Neuronal stem cell (in vitro differentiated cells): Measurements from ENCODE around the gene KCNK10.

Experiments used
- DNase-seq: peaks from one replicate; pipeline ENCODE4 v3.0.0-alpha.2; 2013; ENCODE audit warnings: low spot score
- H2AFZ ChIP-seq: one replicate; pipeline ENCODE4 v1.6.1; 2013; ENCODE audit warnings: mild to moderate bottlenecking, low read length, inconsistent platforms
- H2AK5ac ChIP-seq: 2 replicates; pipeline ENCODE4 v1.6.1; 2013; ENCODE audit warnings: low read depth, mild to moderate bottlenecking, inconsistent platforms, low read length, moderate library complexity, mixed read lengths
- H2BK120ac ChIP-seq: 2 replicates; pipeline ENCODE4 v1.6.1; 2013; ENCODE audit warnings: low read depth, mild to moderate bottlenecking, inconsistent platforms, low read length, moderate library complexity, mixed read lengths
- H2BK12ac ChIP-seq: one replicate; pipeline ENCODE4 v1.6.1; 2013; ENCODE audit warnings: low read length, inconsistent platforms
- H2BK15ac ChIP-seq: 2 replicates; pipeline ENCODE4 v1.6.1; 2013; ENCODE audit warnings: mild to moderate bottlenecking, low read length, inconsistent platforms, mixed read lengths
- H2BK5ac ChIP-seq: one replicate; pipeline ENCODE4 v1.6.1; 2013; ENCODE audit warnings: inconsistent platforms, mild to moderate bottlenecking, low read length, moderate library complexity
- H3K14ac ChIP-seq: one replicate; pipeline ENCODE4 v1.6.1; 2013; ENCODE audit warnings: low read length, inconsistent platforms
- H3K18ac ChIP-seq: 2 replicates; pipeline ENCODE4 v1.6.1; 2013; ENCODE audit warnings: low read length, inconsistent platforms
- H3K23ac ChIP-seq: 2 replicates; pipeline ENCODE4 v1.6.1; 2013; ENCODE audit warnings: low read depth, mild to moderate bottlenecking, mixed read lengths, low read length, inconsistent platforms; ENCODE audit not compliant: poor library complexity
- H3K27ac ChIP-seq: replicated peaks from 3 replicates; pipeline ENCODE4 v1.5.1; 2013; ENCODE audit warnings: low read length, inconsistent platforms
- H3K27me3 ChIP-seq, 3 experiments: 2 replicates each; pipeline ENCODE4 v1.6.1; 2013; ENCODE audit warnings: low read length in 3 of 3, mild to moderate bottlenecking in 2 of 3, inconsistent platforms in 1 of 3, low read depth in 1 of 3, mixed read lengths in 1 of 3, moderate library complexity in 1 of 3; ENCODE audit not compliant: control insufficient read depth in 3 of 3, insufficient read depth in 3 of 3
- H3K36me3 ChIP-seq, 2 donors: replicated peaks in 1 of 2; 2 replicates each; pipeline ENCODE4 v1.6.1; 2013; ENCODE audit warnings: low read length in 2 of 2; ENCODE audit not compliant: control insufficient read depth in 2 of 2, insufficient read depth in 2 of 2
- H3K4ac ChIP-seq: 2 replicates; pipeline ENCODE4 v1.6.1; 2013; ENCODE audit warnings: inconsistent platforms, mild to moderate bottlenecking, low read length, moderate library complexity
- H3K4me1 ChIP-seq, 2 donors: 1 replicate in 1 of 2; 2 replicates in 1 of 2; pipeline ENCODE4 v1.6.1; 2013; ENCODE audit warnings: low read length in 2 of 2, low read depth in 1 of 2; ENCODE audit not compliant: control insufficient read depth in 2 of 2, insufficient read depth in 1 of 2
- H3K4me2 ChIP-seq: one replicate; pipeline ENCODE4 v1.6.1; 2013; ENCODE audit warnings: mild to moderate bottlenecking, low read length, inconsistent platforms; ENCODE audit not compliant: insufficient read depth, poor library complexity, severe bottlenecking
- H3K4me3 ChIP-seq, 2 donors: 2 replicates each; pipeline ENCODE4 v1.5.1; 2013; ENCODE audit warnings: low read length in 2 of 2, mild to moderate bottlenecking in 2 of 2, inconsistent platforms in 1 of 2, moderate library complexity in 1 of 2
- H3K79me1 ChIP-seq: one replicate; pipeline ENCODE4 v1.6.1; 2013; ENCODE audit warnings: low read depth, mild to moderate bottlenecking, inconsistent platforms, low read length, moderate library complexity
- H3K9ac ChIP-seq: one replicate; pipeline ENCODE4 v1.6.1; 2013; ENCODE audit warnings: mild to moderate bottlenecking, low read depth, low read length, inconsistent platforms; ENCODE audit not compliant: poor library complexity
- H3K9me3 ChIP-seq, 2 donors: replicated peaks in 1 of 2; 2 replicates each; pipeline versions ENCODE3 to v1.6.1; 2013; ENCODE audit warnings: low read length in 2 of 2, mild to moderate bottlenecking in 2 of 2, inconsistent platforms in 1 of 2, low read depth in 1 of 2, mixed read lengths in 1 of 2, moderate library complexity in 1 of 2; ENCODE audit not compliant: control insufficient read depth in 2 of 2, insufficient read depth in 1 of 2
- H4K8ac ChIP-seq: one replicate; pipeline ENCODE4 v1.6.1; 2013; ENCODE audit warnings: low read depth, mild to moderate bottlenecking, inconsistent platforms, low read length, moderate library complexity
- H4K91ac ChIP-seq: one replicate; pipeline ENCODE4 v1.6.1; 2013; ENCODE audit warnings: low read length, low read depth, mild to moderate bottlenecking, inconsistent platforms; ENCODE audit not compliant: poor library complexity
- WGBS, 2 donors: extraction: QIAGEN DNeasy Blood & Tissue Kit; methylation state at CpG; one replicate each; pipeline ENCODE4 v1.1.7; 2013; ENCODE audit warnings: missing lambda C conversion rate in 2 of 2, mixed read lengths in 1 of 2; ENCODE audit not compliant: insufficient read length in 2 of 2, insufficient replicate concordance in 1 of 2; ENCODE audit errors: extremely low coverage in 2 of 2; 5-methylcytosine and 5-hydroxymethylcytosine counted together

The KCNK10 gene

DNA sequence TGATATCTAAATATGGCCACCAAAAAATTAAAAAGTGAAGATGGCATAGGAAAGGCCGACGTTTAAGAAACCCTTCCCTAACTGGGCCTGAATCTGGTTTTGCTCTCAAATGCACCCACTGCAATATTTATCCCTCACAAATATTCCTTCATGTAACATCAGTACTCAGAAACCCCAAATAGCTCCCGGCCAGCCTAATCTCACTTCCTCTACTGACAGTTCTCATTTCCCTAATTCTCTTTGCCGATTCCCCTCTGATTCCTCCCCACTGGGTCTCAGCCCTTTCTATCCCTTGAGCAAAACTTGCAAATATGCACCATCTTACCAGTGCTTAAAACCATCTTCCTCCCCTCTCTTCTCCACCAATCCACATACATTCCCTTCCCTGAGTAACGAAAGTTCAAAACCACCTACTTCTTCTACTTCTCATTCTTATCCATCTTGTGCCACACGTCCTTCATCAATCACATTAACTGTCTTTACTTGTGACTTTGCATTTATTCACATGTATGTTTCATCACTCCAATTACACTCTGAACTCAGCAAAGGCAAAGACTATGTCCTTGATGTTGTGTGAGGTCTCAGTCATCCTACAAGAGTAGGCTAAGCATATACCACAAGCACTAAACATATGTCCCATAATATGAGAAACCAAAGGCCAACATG, 23.1 kb downstream of the KCNK10 start:
- WGBS, 2 donors = 100% methylated on average over 2 of the region's 6 CpGs
- H2BK12ac ChIP-seq = no peak overlapping the region
- no peak overlapping the region for H2BK5ac ChIP-seq
- no peak overlapping the region for H2BK15ac ChIP-seq
- H3K14ac ChIP-seq = no peak overlapping the region
- no peak overlapping the region for H3K18ac ChIP-seq
- no peak overlapping the region for H3K4me3 ChIP-seq
- no peak overlapping the region for H3K4me2 ChIP-seq
- no peak overlapping the region for H3K9ac ChIP-seq
- no peaks in the 10 kb centered on the region for H3K27me3 ChIP-seq
- H2AFZ ChIP-seq = no peak overlapping the region
- H3K27ac ChIP-seq = no peak overlapping the region
- no peak overlapping the region for H2BK120ac ChIP-seq
- H3K4ac ChIP-seq = no peak overlapping the region
- no peak overlapping the region for H4K91ac ChIP-seq
- H2AK5ac ChIP-seq = no peak overlapping the region
- H3K9me3 ChIP-seq = no peaks in the 10 kb centered on the region
- H3K79me1 ChIP-seq = peaks cover 5% of the 10 kb centered on the region
- H3K36me3 ChIP-seq = no peaks in the 10 kb centered on the region
- H3K23ac ChIP-seq = no peak overlapping the region
- H4K8ac ChIP-seq = no peak overlapping the region
- peaks cover 0 to 1% of the 10 kb centered on the region in 2 donors for H3K4me1 ChIP-seq
- DNase-seq = no peak

DNA sequence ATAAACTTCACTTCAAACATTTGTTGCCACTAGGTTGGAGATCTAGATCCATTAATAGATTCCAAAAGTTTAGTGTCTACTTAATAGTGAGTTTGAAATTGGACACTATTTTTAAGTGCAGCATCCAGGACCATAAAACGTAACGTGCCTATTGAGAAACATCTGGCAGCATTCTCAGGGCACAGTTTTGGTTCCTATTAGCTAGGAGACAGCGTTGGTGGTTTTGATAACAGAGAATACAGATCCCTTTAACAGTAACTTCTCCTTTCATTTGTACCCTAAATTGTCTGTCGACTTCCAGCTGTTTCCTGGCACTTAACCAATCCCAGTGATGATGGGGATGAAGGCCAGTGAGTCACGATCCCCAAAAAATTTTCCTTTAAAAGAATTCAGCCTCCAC, 25.8 kb downstream of the KCNK10 start:
- H3K4ac ChIP-seq = no peak overlapping the region
- no peak overlapping the region for H4K91ac ChIP-seq
- no peak for DNase-seq
- H2AFZ ChIP-seq = no peak overlapping the region
- no peak overlapping the region for H3K23ac ChIP-seq
- no peak overlapping the region for H2BK5ac ChIP-seq
- H3K36me3 ChIP-seq = no peaks in the 10 kb centered on the region
- no CpG with 5 or more reads among the region's 5 CpGs for WGBS, 2 donors
- no peak overlapping the region for H3K9ac ChIP-seq
- no peak overlapping the region for H2AK5ac ChIP-seq
- no peak overlapping the region for H3K18ac ChIP-seq
- no peak overlapping the region for H4K8ac ChIP-seq
- H3K14ac ChIP-seq = no peak overlapping the region
- H3K9me3 ChIP-seq = no peaks in the 10 kb centered on the region
- H3K4me1 ChIP-seq = peaks cover 0 to 1% of the 10 kb centered on the region in 2 donors
- no peak overlapping the region for H3K4me3 ChIP-seq
- H2BK12ac ChIP-seq = no peak overlapping the region
- no peak overlapping the region for H3K27ac ChIP-seq
- no peak overlapping the region for H2BK15ac ChIP-seq
- no peak overlapping the region for H2BK120ac ChIP-seq
- no peaks in the 10 kb centered on the region for H3K27me3 ChIP-seq
- no peak overlapping the region for H3K4me2 ChIP-seq
- H3K79me1 ChIP-seq = peaks cover 7% of the 10 kb centered on the region

DNA sequence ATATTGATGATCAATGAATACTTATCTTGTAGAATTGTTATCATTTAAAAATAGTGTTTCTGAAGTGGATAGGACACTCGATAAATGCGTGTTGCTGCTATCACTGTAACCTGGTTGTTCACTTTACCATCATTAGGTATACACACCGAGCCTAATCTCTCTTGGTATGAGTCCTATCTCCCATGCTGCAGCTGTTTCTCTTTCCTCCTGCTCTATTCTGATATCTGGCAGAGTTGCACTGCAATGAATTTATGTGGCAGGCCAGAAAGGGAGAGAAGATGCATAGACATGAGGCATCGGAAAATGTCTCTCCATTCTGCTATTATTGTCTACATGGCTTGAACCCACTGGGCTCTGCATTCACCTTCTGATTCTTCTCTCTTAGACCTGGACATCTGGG, 26.7 kb downstream of the KCNK10 start:
- WGBS, 2 donors = no CpG with 5 or more reads among the region's 4 CpGs
- no peak overlapping the region for H2AK5ac ChIP-seq

DNA sequence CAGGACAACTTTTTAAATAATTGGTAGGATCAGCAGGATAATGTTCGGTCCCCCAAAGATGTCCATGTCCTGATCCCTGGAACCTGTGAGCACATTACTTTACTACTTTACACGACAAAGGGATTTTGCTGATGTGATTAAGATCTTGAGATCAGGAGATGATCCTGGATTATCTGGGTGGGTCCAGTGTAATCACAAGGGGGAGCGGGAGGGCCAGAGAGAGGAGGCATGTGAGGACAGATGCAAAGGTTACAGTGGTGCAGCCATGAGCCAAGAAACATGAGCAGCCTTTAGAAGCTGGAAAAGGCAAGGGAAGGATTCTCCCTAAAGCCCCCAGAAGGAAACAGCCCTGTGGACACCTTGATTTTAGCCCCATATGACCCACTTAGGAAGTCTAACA, 33.1 kb downstream of the KCNK10 start:
- no peak overlapping the region for H2AK5ac ChIP-seq
- H2BK5ac ChIP-seq = no peak overlapping the region
- no peaks in the 10 kb centered on the region for H3K4me1 ChIP-seq
- no peaks in the 10 kb centered on the region for H3K9me3 ChIP-seq
- H3K9ac ChIP-seq = no peak overlapping the region
- H2BK15ac ChIP-seq = no peak overlapping the region
- H4K8ac ChIP-seq = no peak overlapping the region
- no peaks in the 10 kb centered on the region for H3K36me3 ChIP-seq
- H2AFZ ChIP-seq = no peak overlapping the region
- H3K23ac ChIP-seq = no peak overlapping the region
- H3K79me1 ChIP-seq = peaks cover 2% of the 10 kb centered on the region
- H3K27ac ChIP-seq = no peak overlapping the region
- H3K18ac ChIP-seq = no peak overlapping the region
- H4K91ac ChIP-seq = no peak overlapping the region
- no peak overlapping the region for H2BK12ac ChIP-seq
- H3K4ac ChIP-seq = no peak overlapping the region
- no peak overlapping the region for H2BK120ac ChIP-seq
- H3K14ac ChIP-seq = no peak overlapping the region
- no peak overlapping the region for H3K4me2 ChIP-seq
- no peak for DNase-seq
- no peaks in the 10 kb centered on the region for H3K27me3 ChIP-seq
- H3K4me3 ChIP-seq = no peak overlapping the region
- WGBS, 2 donors = no CpG with 5 or more reads among the region's 3 CpGs

More for the DNA sequence above, 26.7 kb downstream of the KCNK10 start:
- Histone ChIP-seq H3K18ac (no peak overlapping the region), H3K27me3 (no peaks in the 10 kb centered on the region), H3K4me1 (peaks cover 0 to 1% of the 10 kb centered on the region in 2 donors), H2BK15ac (no peak overlapping the region), H3K27ac (no peak overlapping the region), H2BK120ac (no peak overlapping the region), H3K4me2 (no peak overlapping the region), H4K91ac (no peak overlapping the region), H3K9me3 (no peaks in the 10 kb centered on the region), H3K4ac (no peak overlapping the region), H3K23ac (no peak overlapping the region), H2BK5ac (no peak overlapping the region), H3K79me1 (peaks cover 7% of the 10 kb centered on the region), H3K14ac (no peak overlapping the region), H2AFZ (no peak overlapping the region), H3K36me3 (no peaks in the 10 kb centered on the region), H4K8ac (no peak overlapping the region), H3K9ac (no peak overlapping the region), H3K4me3 (no peak overlapping the region), H2BK12ac (no peak overlapping the region)
- DNase-seq = no peak
